Liver (tissue), 9 donors: ENCODE results near the gene ANKRD17. TPM values are rescaled to one million over a fixed set of nuclear protein-coding genes. Genes with fewer than 3 reads are reported as not detected.

Source experiments
- DNase-seq: peaks from one replicate; pipeline ENCODE4 v3.0.0-alpha.2; 2017; ENCODE audit warnings: low spot score
- H3K27ac ChIP-seq, 2 donors: one replicate each; pipeline ENCODE4 v1.7.0; 2013; ENCODE audit warnings: inconsistent platforms in 2 of 2, low read length in 2 of 2, control low read depth in 1 of 2, low read depth in 1 of 2, mild to moderate bottlenecking in 1 of 2
- H3K27me3 ChIP-seq, 4 donors: one replicate each; pipeline versions ENCODE4 v1.6.1 to v1.7.0; 2013; ENCODE audit warnings: low read length in 3 of 4, inconsistent platforms in 1 of 4, mild to moderate bottlenecking in 1 of 4, moderate library complexity in 1 of 4; ENCODE audit not compliant: control insufficient read depth in 4 of 4, insufficient read depth in 4 of 4
- H3K36me3 ChIP-seq, 4 donors: one replicate each; pipeline versions ENCODE4 v1.6.1 to v1.7.0; 2013; ENCODE audit warnings: low read length in 3 of 4, mild to moderate bottlenecking in 3 of 4, low read depth in 1 of 4, moderate library complexity in 1 of 4; ENCODE audit not compliant: control insufficient read depth in 4 of 4, insufficient read depth in 3 of 4
- H3K4me1 ChIP-seq, 4 donors: one replicate each; pipeline versions ENCODE4 v1.6.1 to v1.7.0; 2013; ENCODE audit warnings: low read length in 3 of 4, mild to moderate bottlenecking in 3 of 4, moderate library complexity in 1 of 4; ENCODE audit not compliant: control insufficient read depth in 4 of 4, insufficient read depth in 4 of 4
- H3K4me3 ChIP-seq, 3 donors: one replicate each; pipeline versions ENCODE4 v1.6.1 to v1.7.0; 2013; ENCODE audit warnings: low read length in 3 of 3, control low read depth in 1 of 3, low read depth in 1 of 3, mild to moderate bottlenecking in 1 of 3
- H3K9ac ChIP-seq, 2 donors: one replicate each; pipeline ENCODE4 v1.7.0; 2013; ENCODE audit warnings: low read length in 2 of 2, mild to moderate bottlenecking in 2 of 2, moderate library complexity in 2 of 2, control low read depth in 1 of 2, low read depth in 1 of 2
- H3K9me3 ChIP-seq, 4 donors: one replicate each; pipeline versions ENCODE4 v1.6.1 to v1.7.0; 2013; ENCODE audit warnings: low read length in 3 of 4; ENCODE audit not compliant: control insufficient read depth in 4 of 4
- ATF3 ChIP-seq: IDR thresholded peaks from 2 replicates; pipeline ENCODE4 v1.6.1; 2016; ENCODE audit warnings: antibody characterized with exemption
- CTCF ChIP-seq: fragments of 150-350 bp; IDR thresholded peaks from 2 replicates; pipeline ENCODE4 v1.5.1; 2017; ENCODE audit warnings: improper control_type of control experiment, low read depth, low read length; ENCODE audit not compliant: missing input control
- EGR1 ChIP-seq, 2 donors: IDR thresholded peaks; 2 replicates each; pipeline ENCODE4 v1.6.1; 2016 to 2018; ENCODE audit warnings: antibody characterized with exemption in 2 of 2, low read depth in 2 of 2
- FOXA1 ChIP-seq: IDR thresholded peaks from 2 replicates; pipeline ENCODE4 v1.6.1; 2016; ENCODE audit warnings: antibody characterized with exemption
- FOXA2 ChIP-seq: IDR thresholded peaks from 2 replicates; pipeline ENCODE4 v1.6.1; 2016; ENCODE audit warnings: antibody characterized with exemption
- GABPA ChIP-seq, 2 donors: IDR thresholded peaks in 1 of 2; conservative IDR thresholded peaks in 1 of 2; 2 replicates each; pipeline ENCODE4 v1.6.1; 2016; ENCODE audit warnings: antibody characterized with exemption in 2 of 2, mild to moderate bottlenecking in 1 of 2, moderate library complexity in 1 of 2
- HNF4A ChIP-seq, 2 donors: conservative IDR thresholded peaks; 2 replicates each; pipeline ENCODE4 v1.6.1; 2016; ENCODE audit warnings: antibody characterized with exemption in 2 of 2, mild to moderate bottlenecking in 2 of 2
- HNF4G ChIP-seq: IDR thresholded peaks from 2 replicates; pipeline ENCODE4 v1.6.1; 2016; ENCODE audit warnings: antibody characterized with exemption
- JUND ChIP-seq, 2 donors: IDR thresholded peaks; 2 replicates each; pipeline ENCODE4 v1.6.1; 2016; ENCODE audit warnings: antibody characterized with exemption in 2 of 2
- MAX ChIP-seq: IDR thresholded peaks from 2 replicates; pipeline ENCODE4 v1.6.1; 2016; ENCODE audit warnings: antibody characterized with exemption
- NR2F2 ChIP-seq: IDR thresholded peaks from 2 replicates; pipeline ENCODE4 v1.6.1; 2016; ENCODE audit warnings: antibody characterized with exemption
- RAD21 ChIP-seq, 2 donors: IDR thresholded peaks; 2 replicates each; pipeline ENCODE4 v1.6.1; 2016; ENCODE audit warnings: antibody characterized with exemption in 2 of 2, mild to moderate bottlenecking in 2 of 2
- REST ChIP-seq: IDR thresholded peaks from 2 replicates; pipeline ENCODE4 v1.6.1; 2016; ENCODE audit warnings: antibody characterized with exemption, mild to moderate bottlenecking
- RXRA ChIP-seq, 2 donors: IDR thresholded peaks; 2 replicates each; pipeline ENCODE4 v1.6.1; 2017 to 2018; ENCODE audit warnings: antibody characterized with exemption in 2 of 2, mild to moderate bottlenecking in 1 of 2
- SP1 ChIP-seq: IDR thresholded peaks from 2 replicates; pipeline ENCODE4 v1.6.1; 2018; ENCODE audit warnings: antibody characterized with exemption, mild to moderate bottlenecking
- TAF1 ChIP-seq: conservative IDR thresholded peaks from 2 replicates; pipeline ENCODE4 v1.6.1; 2016; ENCODE audit warnings: antibody characterized with exemption, mild to moderate bottlenecking
- YY1 ChIP-seq: IDR thresholded peaks from 2 replicates; pipeline ENCODE4 v1.6.1; 2016; ENCODE audit warnings: antibody characterized with exemption, mild to moderate bottlenecking
- ZBTB33 ChIP-seq: IDR thresholded peaks from 2 replicates; pipeline ENCODE4 v1.6.1; 2016; ENCODE audit warnings: antibody characterized with exemption
- WGBS: extraction: QIAGEN DNeasy Blood & Tissue Kit; methylation state at CpG from one replicate; pipeline ENCODE4 v1.1.7; 2013; 5-methylcytosine and 5-hydroxymethylcytosine counted together
- polyA plus RNA-seq, 2 donors: library from polyadenylated mRNA; stranded (reverse) in 1 of 2; unstranded in 1 of 2; fragments of 200-250 nt in 1 of 2; fragments of >200 nt in 1 of 2; fragmentation: Nextera tagmentation in 1 of 2; extraction: Ambion mirVana in 1 of 2; gene quantifications; one replicate each; pipeline versions ENCODE4 v1.2.1 to v1.2.3, GENCODE V29; 2013 to 2015
- total RNA-seq, 2 donors: library from RNA; depleted of rRNA; stranded (reverse); fragments of >200 nt; gene quantifications; one replicate each; pipeline ENCODE4 v1.2.3, GENCODE V29; 2014
- donor health status: healthy.
- donor health status: healthy.
- donor health status: healthy.
- donor health status: healthy.
- donor health status: healthy.

ANKRD17 gene
- total and polyA plus RNA-seq, 4 donors = 11.6 to 38.5 (median 19.7) TPM

- WGBS = 91% methylated on average over 1 of the region's 1 CpG
- Histone ChIP-seq H3K4me3 (no peak overlapping the region), H3K9ac (no peak overlapping the region), H3K9me3 (peaks cover 0 to 4% (median 0%) of the 10 kb centered on the region in 4 donors), H3K27ac (no peak overlapping the region), H3K36me3 (no peaks in the 10 kb centered on the region), H3K27me3 (no peaks in the 10 kb centered on the region), H3K4me1 (peaks cover 3 to 30% (median 18%) of the 10 kb centered on the region in 4 donors)
- no peak for TF ChIP-seq MAX
- no peak for TF ChIP-seq FOXA1
- no peak for TF ChIP-seq HNF4G
- TF ChIP-seq CTCF = no peak
- no peak for TF ChIP-seq NR2F2
- no peak for TF ChIP-seq ATF3
- no peak for TF ChIP-seq RAD21 (IDR thresholded peaks at IDR 0.05)
- no peak for TF ChIP-seq ZBTB33
- TF ChIP-seq RXRA (IDR thresholded peaks at IDR 0.05) = no peak
- TF ChIP-seq YY1 = no peak
- no peak for DNase-seq
Measured at GRCh38 chr4:73277201-73277600, 18.6 kb upstream of the ANKRD17 start.

- Histone ChIP-seq H3K9ac (no peak overlapping the region), H3K4me3 (no peak overlapping the region), H3K36me3 (no peaks in the 10 kb centered on the region), H3K9me3 (peaks cover 0 to 4% (median 0%) of the 10 kb centered on the region in 4 donors), H3K27me3 (no peaks in the 10 kb centered on the region), H3K27ac (peak overlapping the region; percentile 7 to 70), H3K4me1 (peaks cover 3 to 30% (median 18%) of the 10 kb centered on the region in 4 donors)
- no peak for DNase-seq
- 28% methylated on average over 1 of the region's 1 CpG for WGBS
- TF ChIP-seq NR2F2 (no peak), SP1 (peak; percentile 99), GABPA (IDR thresholded peaks at IDR 0.05 in 1 of 2, conservative IDR thresholded peaks at IDR 0.05 in 1 of 2) (no peak), FOXA2 (peak; percentile 90), HNF4G (peak; percentile 76), MAX (peak; percentile 59), TAF1 (no peak), EGR1 (IDR thresholded peaks at IDR 0.05; ENCODE audit: low read depth in 2 of 2) (no peak), FOXA1 (peak; percentile 87), ZBTB33 (peak; percentile 84), RXRA (IDR thresholded peaks at IDR 0.05) (peak; percentile 56 to 71), ATF3 (no peak), CTCF (no peak), REST (peak; percentile 74), YY1 (peak; percentile 96), JUND (IDR thresholded peaks at IDR 0.05) (peak; percentile 37 to 44), RAD21 (IDR thresholded peaks at IDR 0.05) (no peak), HNF4A (conservative IDR thresholded peaks at IDR 0.05) (peak; percentile 96 to 97)
Measured at GRCh38 chr4:73275318-73275654, 16.7 kb upstream of the ANKRD17 start.
